Astrocyte (in vitro differentiated cells and primary cell): ENCODE measurements around the gene EHBP1.

Experiments used
- CTCF ChIP-seq: IDR thresholded peaks from 2 replicates; pipeline ENCODE4 v1.5.1; 2011; ENCODE audit warnings: low read depth, mild to moderate bottlenecking, inconsistent platforms, low read length, moderate library complexity; ENCODE audit not compliant: insufficient read depth
- EZH2 ChIP-seq: IDR thresholded peaks from 2 replicates; pipeline ENCODE4 v1.6.1; 2012; ENCODE audit warnings: mild to moderate bottlenecking, low read length, inconsistent platforms; ENCODE audit not compliant: insufficient read depth

GRCh38 chr2:62743506-62743905 is 38.0 kb downstream of the EHBP1 start:
- TF ChIP-seq CTCF (no peak), EZH2 (no peak)
